ENCODE measurements around the gene IQCE.

Gene IQCE

GRCh38 chr7:2551418-2551817, 7.4 kb upstream of the IQCE start:
- no peak for DNase-seq (ENCODE audit: extremely low spot score)
- POLR2A ChIA-PET = no interaction called here
- CTCF ChIA-PET = interaction anchor here (0.9 kb wide), 1 partner anchor 11 kb away, joined by 4 read pairs; no protein-coding TSS in a partner anchor
- TF ChIP-seq, protein P1, sequence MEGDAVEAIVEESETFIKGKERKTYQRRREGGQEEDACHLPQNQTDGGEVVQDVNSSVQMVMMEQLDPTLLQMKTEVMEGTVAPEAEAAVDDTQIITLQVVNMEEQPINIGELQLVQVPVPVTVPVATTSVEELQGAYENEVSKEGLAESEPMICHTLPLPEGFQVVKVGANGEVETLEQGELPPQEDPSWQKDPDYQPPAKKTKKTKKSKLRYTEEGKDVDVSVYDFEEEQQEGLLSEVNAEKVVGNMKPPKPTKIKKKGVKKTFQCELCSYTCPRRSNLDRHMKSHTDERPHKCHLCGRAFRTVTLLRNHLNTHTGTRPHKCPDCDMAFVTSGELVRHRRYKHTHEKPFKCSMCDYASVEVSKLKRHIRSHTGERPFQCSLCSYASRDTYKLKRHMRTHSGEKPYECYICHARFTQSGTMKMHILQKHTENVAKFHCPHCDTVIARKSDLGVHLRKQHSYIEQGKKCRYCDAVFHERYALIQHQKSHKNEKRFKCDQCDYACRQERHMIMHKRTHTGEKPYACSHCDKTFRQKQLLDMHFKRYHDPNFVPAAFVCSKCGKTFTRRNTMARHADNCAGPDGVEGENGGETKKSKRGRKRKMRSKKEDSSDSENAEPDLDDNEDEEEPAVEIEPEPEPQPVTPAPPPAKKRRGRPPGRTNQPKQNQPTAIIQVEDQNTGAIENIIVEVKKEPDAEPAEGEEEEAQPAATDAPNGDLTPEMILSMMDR (IDR thresholded peaks at IDR 0.05; ENCODE audit: control extremely low read depth, extremely low read depth, low read depth, missing control alignments) = no peak

DNA sequence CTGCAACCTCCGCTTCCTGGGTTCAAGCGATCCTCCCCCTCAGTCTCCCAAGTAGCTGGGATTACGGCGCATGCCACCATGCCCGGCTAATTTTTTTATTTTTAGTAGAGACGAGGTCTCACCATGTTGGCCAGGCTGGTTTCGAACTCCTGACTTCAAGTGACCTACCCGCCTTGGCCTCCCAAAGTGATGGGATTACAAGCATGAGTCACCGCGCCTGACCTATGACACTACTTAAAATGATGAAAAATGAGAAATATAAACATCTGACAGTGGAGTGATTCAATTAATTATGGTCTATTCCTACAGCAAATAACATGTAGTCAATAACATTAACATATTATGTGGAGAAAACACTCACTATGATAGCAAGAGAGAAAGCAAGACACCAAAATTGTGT, 5.7 kb upstream of the IQCE start:
- ChIA-PET POLR2A (no interaction called here), CTCF (no interaction called here)
- TF ChIP-seq, protein P1 (IDR thresholded peaks at IDR 0.05; ENCODE audit: control extremely low read depth, extremely low read depth, low read depth, missing control alignments) = no peak
- DNase-seq (ENCODE audit: extremely low spot score) = no peak

DNA sequence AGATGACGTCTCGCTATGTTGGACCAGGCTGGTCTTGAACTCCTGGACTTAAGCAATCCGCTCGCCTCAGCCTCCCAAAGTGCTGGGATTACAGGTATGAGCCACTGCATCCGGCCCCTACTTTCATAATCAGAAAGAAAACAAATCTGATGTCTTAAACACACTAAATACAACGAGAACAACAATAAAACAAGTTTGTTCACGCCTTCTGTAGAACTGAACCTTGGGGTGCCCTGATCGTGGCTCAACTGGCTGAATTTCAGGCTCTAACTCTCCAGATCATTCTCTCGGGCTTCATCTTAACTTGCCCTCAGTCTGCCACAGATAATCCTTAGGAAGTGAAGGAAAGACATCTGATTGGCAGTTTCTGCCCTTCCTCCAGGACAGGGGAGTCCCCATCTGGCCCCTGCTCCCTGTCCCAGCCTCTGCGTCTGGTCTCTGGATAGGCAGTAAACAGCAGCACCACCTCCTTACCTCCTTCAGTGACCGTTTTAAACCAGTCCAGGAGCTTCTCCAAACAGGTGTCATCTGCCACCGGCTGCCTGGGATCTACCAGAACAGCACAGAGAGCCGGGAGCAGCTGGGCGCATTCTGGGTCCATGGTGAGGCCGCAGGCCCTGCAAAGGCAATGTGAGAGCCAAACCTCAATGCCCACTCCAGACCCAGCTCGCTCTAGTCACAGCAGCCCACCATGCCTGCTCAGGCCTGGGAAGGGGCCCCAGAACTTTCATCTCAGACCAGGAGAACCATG, 4.8 kb upstream of the IQCE start:
- ChIA-PET CTCF (interaction anchor here (1.1 kb wide), 1 partner anchor 11 kb away, joined by 3 read pairs; no protein-coding TSS in a partner anchor), POLR2A (interaction anchor here (0.6 kb wide), 1 partner anchor 266 kb away, joined by 6 read pairs; no protein-coding TSS in a partner anchor)
- TF ChIP-seq, protein P1 (IDR thresholded peaks at IDR 0.05; ENCODE audit: control extremely low read depth, extremely low read depth, low read depth, missing control alignments) = no peak
- no peak for DNase-seq (ENCODE audit: extremely low spot score)

GRCh38 chr7:2554661-2555111, 4.1 kb upstream of the IQCE start:
- POLR2A ChIA-PET = interaction anchor here (0.6 kb wide), 1 partner anchor 265 kb away, joined by 6 read pairs; no protein-coding TSS in a partner anchor
- CTCF ChIA-PET = interaction anchor here (1.1 kb wide), 1 partner anchor 12 kb away, joined by 3 read pairs; no protein-coding TSS in a partner anchor
- peak; percentile 34 for DNase-seq (ENCODE audit: extremely low spot score)
- TF ChIP-seq, protein P1 (IDR thresholded peaks at IDR 0.05; ENCODE audit: control extremely low read depth, extremely low read depth, low read depth, missing control alignments) = no peak

DNA sequence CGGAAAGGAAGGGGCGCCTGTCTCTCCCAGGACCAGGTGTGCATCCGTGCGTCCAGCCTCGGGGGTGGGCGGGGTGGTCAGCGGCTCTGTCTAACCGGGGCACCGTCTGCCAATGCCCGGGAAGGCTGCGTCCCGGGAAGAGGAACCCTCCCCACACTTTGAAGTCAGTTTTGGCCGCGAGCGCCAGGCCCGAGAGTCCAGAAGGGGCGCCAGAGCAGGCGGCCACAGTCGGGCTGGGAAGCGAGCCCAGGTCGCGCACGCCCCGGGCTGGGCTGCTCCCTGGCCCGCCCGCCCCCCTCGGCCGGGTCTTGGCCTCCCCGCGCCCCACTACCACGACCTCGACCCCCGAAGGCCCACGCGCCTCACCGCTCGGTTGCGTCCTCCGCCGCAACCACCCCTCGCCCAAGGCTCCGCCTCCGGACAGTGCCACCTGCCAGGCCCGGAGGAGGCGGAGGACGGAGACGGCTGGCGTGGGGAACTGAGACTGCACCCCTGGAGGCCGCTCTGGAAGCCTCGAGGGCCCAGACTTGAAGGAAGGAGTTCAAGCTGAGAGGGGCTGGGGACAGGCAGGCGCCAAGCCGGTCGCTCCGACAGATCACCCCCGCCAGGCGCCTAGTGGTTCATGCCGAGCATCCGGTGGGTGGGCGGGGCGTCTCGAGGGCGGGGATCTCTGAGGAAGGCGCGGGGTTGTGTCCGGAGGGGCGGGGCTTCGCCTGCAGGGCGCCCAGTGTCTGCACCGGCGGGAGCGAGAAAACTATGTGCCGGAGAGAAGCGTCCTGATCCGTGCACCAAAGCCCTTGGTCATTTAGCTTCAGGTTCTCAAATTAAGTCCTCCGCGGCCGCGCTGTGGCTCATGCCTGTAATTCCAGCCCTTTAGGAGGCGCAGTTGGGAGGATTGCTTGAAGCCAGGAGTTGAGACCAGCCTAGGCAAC, 3.4 kb upstream of the IQCE start, which contains the start of gene BRAT1:
TSS of gene BRAT1 (minus strand) at position 404 of the 932 bp plus-strand sequence. CDS start 1,093 bp downstream, outside the sequence.
- peak; percentile 98 for DNase-seq (ENCODE audit: extremely low spot score)
- TF ChIP-seq, protein P1 (IDR thresholded peaks at IDR 0.05; ENCODE audit: control extremely low read depth, extremely low read depth, low read depth, missing control alignments) = peak; percentile 42
- ChIA-PET CTCF (no interaction called here), POLR2A (no interaction called here)
